GM12892 (cell line): Measurements from ENCODE around the gene SPRED1. TPM values are rescaled to one million over a fixed set of nuclear protein-coding genes. Genes with fewer than 3 reads are reported as not detected.

ENCODE experiments used
- DNase-seq: peaks from one replicate; pipeline ENCODE4 v3.0.0; 2011; ENCODE audit not compliant: insufficient read length
- FAIRE-seq: peaks from 2 replicates; lab custom pipeline; 2011; peaks lifted over from hg19 to GRCh38; lab: Jason Lieb, UNC
- POLR2A ChIP-seq: IDR thresholded peaks from 2 replicates; pipeline ENCODE4 v1.6.1; 2011; ENCODE audit warnings: low read depth, low read length, control low read depth
- POLR2AphosphoS5 ChIP-seq: IDR thresholded peaks from 2 replicates; pipeline ENCODE4 v1.6.1; 2011; ENCODE audit warnings: low read depth, low read length, control low read depth
- TAF1 ChIP-seq: IDR thresholded peaks from 2 replicates; pipeline ENCODE4 v1.6.1; 2011; ENCODE audit warnings: low read depth, mild to moderate bottlenecking, control low read depth, low read length, borderline replicate concordance
- polyA plus RNA-seq: library from polyadenylated mRNA; unstranded; fragments of >200 nt; gene quantifications from one replicate; pipeline ENCODE4 v1.2.1, GENCODE V29; 2012; ENCODE audit warnings: missing spikeins, inconsistent platforms; ENCODE audit not compliant: missing spikeins

Gene SPRED1
- 0.25 TPM for polyA plus RNA-seq

GRCh38 chr15:38252481-38253350, at the start of gene SPRED1:
SPRED1 (plus strand) TSS chr15:38252836; CDS start chr15:38253186, 350 bp downstream.
- TF ChIP-seq TAF1 = no peak
- TF ChIP-seq POLR2AphosphoS5 = no peak
- no peak for TF ChIP-seq POLR2A
- no peak for FAIRE-seq
- DNase-seq = peak; percentile 23

GRCh38 chr15:38205526-38206272, 46.9 kb upstream of the SPRED1 start:
- DNase-seq = no peak
- TF ChIP-seq TAF1 = no peak
- no peak for TF ChIP-seq POLR2AphosphoS5
- no peak for TF ChIP-seq POLR2A
- no peak for FAIRE-seq

- DNase-seq = no peak
- TF ChIP-seq POLR2AphosphoS5 (no peak), TAF1 (no peak), POLR2A (no peak)
- no peak for FAIRE-seq
These were observed 45.0 kb upstream of the SPRED1 start for GRCh38 chr15:38207621-38208020.

- no peak for TF ChIP-seq POLR2AphosphoS5
- TF ChIP-seq TAF1 = no peak
- no peak for TF ChIP-seq POLR2A
- DNase-seq (no peak), FAIRE-seq (no peak)
These were observed 44.4 kb upstream of the SPRED1 start for GRCh38 chr15:38208206-38208605.

- DNase-seq (no peak), FAIRE-seq (no peak)
- TF ChIP-seq POLR2AphosphoS5 = no peak
- TF ChIP-seq POLR2A = no peak
- TF ChIP-seq TAF1 = no peak
These were observed 43.9 kb upstream of the SPRED1 start for GRCh38 chr15:38208779-38209178.

GRCh38 chr15:38211249-38211648, 41.4 kb upstream of the SPRED1 start:
- TF ChIP-seq TAF1 (no peak), POLR2A (no peak)
- FAIRE-seq = no peak
- DNase-seq = no peak

- DNase-seq (no peak), FAIRE-seq (no peak)
- TF ChIP-seq TAF1 (no peak), POLR2A (no peak), POLR2AphosphoS5 (no peak)
These were observed 40.8 kb upstream of the SPRED1 start for GRCh38 chr15:38211811-38212210.

GRCh38 chr15:38212729-38213351, 39.8 kb upstream of the SPRED1 start:
- TF ChIP-seq TAF1 (no peak), POLR2AphosphoS5 (no peak), POLR2A (no peak)
- FAIRE-seq (no peak), DNase-seq (no peak)

GRCh38 chr15:38213356-38213755, 39.3 kb upstream of the SPRED1 start:
- no peak for DNase-seq
- no peak for TF ChIP-seq POLR2A
- TF ChIP-seq POLR2AphosphoS5 = no peak
- TF ChIP-seq TAF1 = no peak
- FAIRE-seq = no peak

- FAIRE-seq = no peak
- no peak for DNase-seq
- no peak for TF ChIP-seq TAF1
- TF ChIP-seq POLR2AphosphoS5 = no peak
- no peak for TF ChIP-seq POLR2A
These were observed 36.9 kb upstream of the SPRED1 start for GRCh38 chr15:38215707-38216106.

GRCh38 chr15:38216763-38217162, 35.9 kb upstream of the SPRED1 start:
- TF ChIP-seq POLR2A = no peak
- TF ChIP-seq TAF1 = no peak
- DNase-seq (no peak), FAIRE-seq (no peak)

GRCh38 chr15:38217191-38217595, 35.4 kb upstream of the SPRED1 start:
- DNase-seq (no peak), FAIRE-seq (no peak)
- no peak for TF ChIP-seq POLR2AphosphoS5
- no peak for TF ChIP-seq POLR2A
- TF ChIP-seq TAF1 = no peak
